Activated CD8-positive, alpha-beta memory T cell treated with anti-CD3 and anti-CD28 coated beads for 36 hours (primary cell): ENCODE results near the gene GSAP. TPM values are rescaled to one million over a fixed set of nuclear protein-coding genes. Genes with fewer than 3 reads are reported as not detected.
"Not testable (repeated sequence)": the region's sequence is repeated elsewhere in the genome, so short reads cannot be mapped to it uniquely, and the experiment has no call there.

Experiments used
- CTCF ChIA-PET: fragments of 350-600 bp; sonication (Branson Sonifier 250); formaldehyde crosslinking; loops from one replicate; lab custom pipeline; 2021; ENCODE audit warnings: antibody characterized with exemption; lab: Charles Lee
- POLR2A ChIA-PET: fragments of 350-600 bp; sonication (Branson Sonifier 250); formaldehyde crosslinking; loops from one replicate; lab custom pipeline; 2021; ENCODE audit warnings: antibody characterized with exemption; lab: Charles Lee
- total RNA-seq, 2 experiments: library from RNA; stranded (reverse); gene quantifications; one replicate each; pipeline ENCODE4 v1.2.3, GENCODE V29; 2021

Gene GSAP
- total RNA-seq, 2 experiments from 2014 or later: 0.78 to 1.6 TPM

DNA sequence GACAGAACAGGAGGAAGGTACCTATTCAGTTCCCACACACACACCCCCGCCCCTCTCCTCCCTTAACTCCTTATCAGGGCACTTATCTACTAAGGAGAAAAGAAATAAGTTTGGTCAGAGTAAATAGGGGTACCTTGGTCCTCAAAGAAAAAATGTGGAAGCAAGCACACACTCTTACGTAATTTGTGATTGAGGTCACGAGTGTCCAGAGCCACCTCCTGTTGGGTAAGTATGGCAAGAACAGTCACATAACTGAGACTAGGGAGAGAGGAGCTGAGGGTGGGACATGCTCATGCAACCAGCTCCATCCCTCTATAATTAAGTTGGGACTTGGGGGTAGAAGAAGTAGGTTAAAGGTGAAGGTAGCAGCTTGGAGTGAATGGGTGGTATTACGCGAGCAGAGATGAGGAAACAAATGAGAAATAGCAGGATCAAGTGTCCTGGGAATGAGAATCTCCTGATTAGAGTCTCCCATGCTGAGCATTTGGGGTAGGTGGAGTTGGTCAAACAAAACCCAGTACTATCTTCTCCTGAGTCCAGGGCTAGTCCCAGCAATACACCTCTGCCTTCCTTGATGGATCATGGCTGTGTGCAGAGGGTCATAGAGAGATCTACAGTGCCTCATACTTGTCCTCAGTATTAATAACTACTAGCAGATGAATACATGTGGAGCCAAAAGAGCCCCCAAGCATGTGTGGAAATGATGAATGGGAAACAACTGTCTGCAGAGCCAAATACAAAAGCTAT is 77.1 kb downstream of the GSAP start:
- POLR2A ChIA-PET: no interaction called here
- CTCF ChIA-PET: no interaction called here

DNA sequence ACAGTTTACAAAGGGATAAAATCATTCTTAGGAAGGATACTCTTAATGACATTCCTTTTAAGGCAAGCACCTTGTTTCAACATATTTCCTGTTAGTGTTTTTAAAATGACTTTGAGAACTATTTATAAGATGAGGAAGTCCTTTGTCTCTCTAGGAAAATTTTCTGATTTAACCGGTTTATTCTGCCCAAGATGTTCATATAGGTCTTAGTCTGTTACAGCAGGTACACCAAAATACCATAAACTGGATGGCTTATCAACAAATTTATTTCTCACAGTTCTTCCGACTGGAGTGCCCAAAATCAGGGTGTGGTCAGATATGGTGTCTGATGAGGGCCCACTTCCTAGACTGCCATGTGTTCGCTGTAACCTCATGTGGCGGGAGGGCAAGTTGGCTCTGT is 77.9 kb downstream of the GSAP start:
- ChIA-PET CTCF (no interaction called here), POLR2A (no interaction called here)

DNA sequence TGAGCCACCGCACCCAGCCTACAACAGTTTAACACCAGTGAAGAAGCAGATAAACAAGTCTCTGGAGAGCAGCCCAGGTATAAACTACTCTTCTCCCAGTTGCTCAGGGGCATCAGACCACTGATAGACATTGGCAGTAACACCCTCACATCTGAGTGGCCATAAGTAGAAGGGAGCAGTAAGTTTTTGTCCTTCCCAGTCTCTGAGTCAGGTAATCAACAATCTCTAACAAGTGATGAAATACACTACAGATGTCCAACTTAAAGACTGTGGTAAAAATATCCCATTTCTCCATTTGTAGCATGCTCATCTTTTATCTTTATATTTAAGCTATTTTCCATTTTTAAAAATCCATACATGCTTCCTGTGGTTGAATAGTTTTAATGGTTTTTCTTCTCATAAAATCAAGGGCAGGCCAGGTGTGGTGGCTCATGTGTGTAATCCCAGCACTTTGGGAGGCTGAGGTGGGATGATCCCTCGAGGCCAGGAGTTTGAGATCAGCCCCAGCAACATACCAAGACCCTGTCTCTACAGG is 78.6 kb downstream of the GSAP start:
- POLR2A ChIA-PET: no interaction called here
- CTCF ChIA-PET: interaction anchor here (0.6 kb wide), 1 partner anchor 1651 kb away, joined by 5 read pairs; no protein-coding TSS in a partner anchor

DNA sequence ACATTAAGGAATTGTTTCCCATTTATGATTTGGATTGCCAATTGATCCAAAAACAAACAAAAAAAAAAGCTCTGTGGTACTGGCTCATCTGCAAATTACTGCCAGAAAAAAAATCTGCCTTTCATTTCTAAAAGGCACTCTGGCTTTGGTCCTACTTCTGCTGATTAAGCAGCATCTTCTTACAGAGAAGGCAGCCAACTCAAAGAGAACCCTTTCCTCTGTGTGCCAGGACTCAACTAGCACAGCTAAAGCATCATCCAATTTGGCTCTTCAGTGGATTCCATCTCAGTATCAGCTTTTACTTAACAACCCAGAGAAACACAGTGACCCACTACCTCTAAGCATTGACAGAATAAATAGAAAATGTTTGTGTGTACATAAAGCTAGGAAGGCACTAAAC is 80.6 kb downstream of the GSAP start:
- CTCF ChIA-PET: no interaction called here
- POLR2A ChIA-PET: no interaction called here

DNA sequence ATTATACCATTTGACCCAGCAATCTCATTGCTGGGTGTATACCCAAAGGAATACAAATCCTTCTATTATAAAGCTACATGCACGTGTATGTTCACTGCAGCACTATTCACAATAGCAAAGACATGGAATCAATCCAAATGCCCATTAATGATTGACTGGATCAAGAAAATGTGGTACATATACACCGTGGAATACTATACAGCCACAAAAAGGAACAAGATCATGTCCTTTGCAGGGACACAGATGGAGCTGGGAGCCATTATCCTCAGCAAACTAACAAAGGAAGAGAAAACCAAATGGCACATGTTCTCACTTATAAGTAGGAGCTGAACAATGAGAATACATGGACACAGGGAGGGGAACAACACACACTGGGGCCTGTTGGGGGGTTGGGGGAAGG is 82.1 kb downstream of the GSAP start:
- POLR2A ChIA-PET: not testable (repeated sequence)

DNA sequence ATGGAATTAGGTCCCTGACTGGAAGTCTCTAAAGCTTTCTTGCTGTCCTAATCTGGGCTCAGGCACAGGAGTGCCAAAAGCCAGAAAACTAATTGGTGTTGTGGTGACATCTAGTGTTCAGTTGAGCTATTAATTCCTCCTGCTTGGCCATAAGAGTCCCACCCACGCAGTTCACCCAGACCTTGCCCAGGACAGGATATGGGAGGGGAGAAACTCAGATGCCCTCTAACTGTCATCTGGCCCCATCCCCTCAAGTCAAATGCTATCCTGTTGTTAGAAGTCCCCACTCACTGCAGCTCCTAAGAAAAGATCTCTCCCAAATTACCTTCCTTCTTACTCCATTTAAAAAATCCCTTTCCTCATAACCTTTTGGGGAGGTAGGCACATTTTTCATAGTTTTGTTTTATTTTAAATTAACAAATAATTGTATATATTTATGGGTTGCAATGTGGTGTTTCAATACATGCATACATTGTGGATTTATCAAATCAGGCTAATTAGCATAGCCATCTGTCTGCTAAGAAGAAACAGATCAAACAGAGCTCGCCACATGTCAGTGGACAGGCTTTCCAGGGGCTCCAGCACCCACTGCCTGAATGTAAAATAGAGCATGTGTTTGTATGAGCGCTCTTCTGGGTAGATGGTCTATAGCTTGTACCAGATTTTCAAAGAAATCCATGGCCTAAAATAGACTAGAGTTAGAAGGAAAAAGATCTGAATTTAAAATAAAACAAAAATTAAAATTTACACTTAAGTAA is 84.0 kb downstream of the GSAP start:
- ChIA-PET POLR2A (no interaction called here), CTCF (interaction anchor here (0.5 to 1.6 kb wide), 12 partner anchors 11 to 1384 kb away, joined by 3 to 16 read pairs (median 4); no protein-coding TSS in a partner anchor)

More for the DNA sequence above, 82.1 kb downstream of the GSAP start:
- CTCF ChIA-PET: not testable (repeated sequence)

DNA sequence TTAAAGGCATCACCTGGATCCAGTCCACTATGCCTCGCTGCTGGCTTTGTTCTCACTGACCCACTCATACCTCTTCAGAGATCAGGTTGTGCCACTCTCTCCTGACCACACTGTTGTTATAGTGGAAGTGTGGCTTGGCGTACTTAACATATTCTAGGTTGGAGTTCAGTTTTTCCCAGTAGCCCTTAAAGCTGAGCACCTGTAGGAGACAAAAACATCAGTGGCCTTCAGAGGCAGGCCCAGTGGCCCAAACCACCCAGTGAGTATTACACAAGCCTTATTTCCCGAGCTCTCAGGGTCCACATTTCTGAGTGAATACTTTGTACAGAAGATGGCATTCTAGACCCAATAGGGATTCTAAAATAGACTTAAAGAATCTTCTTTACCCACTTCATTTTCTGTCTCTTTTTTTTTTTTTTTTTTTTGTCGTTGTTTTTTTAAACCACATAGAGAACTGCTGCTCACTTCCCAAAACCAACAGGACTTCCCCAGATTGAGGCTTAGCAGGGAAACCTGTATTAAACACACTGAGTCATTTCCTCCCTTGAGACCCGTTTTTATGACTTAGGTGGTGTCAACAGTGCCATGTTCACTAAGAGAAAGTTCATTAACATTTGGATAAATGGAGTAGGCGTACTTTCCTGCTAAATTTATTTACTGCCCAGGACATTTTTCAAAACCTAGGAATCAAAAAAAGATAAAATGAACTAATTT is 85.8 kb downstream of the GSAP start:
- POLR2A ChIA-PET: no interaction called here

DNA sequence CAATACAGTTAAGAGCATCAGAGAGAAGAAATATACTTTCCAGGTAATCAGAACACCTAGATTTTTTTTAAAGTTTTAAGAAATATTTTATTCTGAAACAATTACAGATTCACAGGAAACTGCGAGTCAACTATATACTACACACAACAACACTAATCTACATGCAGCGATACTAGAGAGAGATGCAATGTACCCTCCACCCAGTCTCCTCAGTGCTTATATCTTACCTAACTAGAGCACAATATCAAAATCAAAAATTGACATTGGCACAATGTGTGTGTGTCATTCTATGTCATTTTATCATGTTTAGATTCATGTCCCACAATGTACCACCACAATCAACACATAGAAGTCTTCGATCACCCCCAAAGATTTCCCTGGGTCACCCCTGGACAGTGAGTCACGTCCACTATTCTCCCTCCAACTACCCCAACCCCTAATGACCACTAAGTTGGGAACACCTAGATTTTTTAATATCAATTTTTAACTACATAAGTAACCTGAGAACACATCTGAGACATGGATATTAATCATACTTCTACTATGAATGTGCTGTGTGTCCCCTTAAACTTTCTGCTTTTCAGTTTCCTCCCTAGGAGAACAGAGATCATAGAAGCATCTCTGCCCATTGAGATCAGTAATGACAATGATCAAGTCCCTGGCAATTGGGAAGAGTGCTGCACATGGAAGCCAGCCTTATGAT is 86.5 kb downstream of the GSAP start:
- CTCF ChIA-PET: interaction anchor here (0.6 to 1.6 kb wide), 2 partner anchors 83 to 145 kb away, joined by 3 to 4 read pairs; no protein-coding TSS in a partner anchor
- POLR2A ChIA-PET: no interaction called here

More for the DNA sequence above, 85.8 kb downstream of the GSAP start:
- CTCF ChIA-PET: no interaction called here

DNA sequence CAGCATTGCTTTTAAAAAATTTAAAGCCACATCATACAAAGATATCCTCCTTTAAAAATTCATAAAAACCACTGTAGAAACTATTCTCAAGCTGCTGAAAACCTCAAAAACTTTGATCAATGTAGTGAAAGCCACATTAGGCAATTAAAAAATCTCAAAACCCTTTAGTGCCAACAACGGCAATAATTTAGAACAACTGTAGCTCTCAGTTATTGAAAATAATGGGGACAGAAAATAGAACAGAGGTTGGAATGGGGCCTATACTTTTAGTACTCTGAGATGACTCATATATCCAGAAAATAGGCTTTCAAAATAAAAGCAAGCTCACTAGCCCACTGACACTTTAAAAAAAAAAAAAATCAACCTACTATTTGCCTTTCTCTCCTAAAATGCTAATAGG is 87.5 kb downstream of the GSAP start:
- POLR2A ChIA-PET: no interaction called here
- CTCF ChIA-PET: interaction anchor here (0.6 to 1.6 kb wide), 2 partner anchors 82 to 146 kb away, joined by 3 to 4 read pairs; no protein-coding TSS in a partner anchor

DNA sequence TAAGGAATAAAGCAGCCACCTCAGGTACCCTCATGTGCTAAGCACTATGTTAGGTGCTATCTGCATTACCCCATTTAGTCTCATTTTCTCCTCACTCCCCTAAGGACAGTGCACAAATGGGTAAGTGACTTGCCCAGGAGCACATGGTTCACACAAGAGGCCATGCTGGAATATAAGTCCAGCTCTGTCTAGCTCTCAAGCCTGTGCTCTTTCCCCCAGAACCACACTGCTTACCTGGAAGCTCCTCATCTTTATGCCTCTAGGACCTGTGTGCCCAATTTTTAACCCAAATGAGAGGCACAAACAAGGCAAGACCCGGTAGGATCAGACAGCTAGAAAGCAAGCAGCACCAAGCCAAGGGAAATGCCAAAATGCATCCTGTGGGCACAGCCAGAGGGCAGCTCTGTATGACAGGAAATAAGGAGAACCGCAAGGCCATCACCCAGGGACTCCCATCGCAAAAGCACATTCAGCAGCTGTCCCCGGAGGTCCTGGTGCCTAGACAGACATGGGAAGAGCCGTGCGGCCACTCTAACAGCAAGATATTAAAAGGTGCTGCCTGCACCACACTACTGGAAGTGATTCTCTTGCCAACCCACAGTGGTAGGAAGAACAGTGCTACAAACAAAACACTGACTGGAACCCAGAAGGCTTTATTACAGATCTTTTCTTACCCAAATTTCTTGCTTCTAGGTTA is 88.1 kb downstream of the GSAP start:
- ChIA-PET CTCF (interaction anchor here (0.7 to 1.6 kb wide), 3 partner anchors 61 to 206 kb away, joined by 3 read pairs; no protein-coding TSS in a partner anchor), POLR2A (interaction anchor here (0.5 kb wide), 1 partner anchor 102 kb away, joined by 3 read pairs; no protein-coding TSS in a partner anchor)

DNA sequence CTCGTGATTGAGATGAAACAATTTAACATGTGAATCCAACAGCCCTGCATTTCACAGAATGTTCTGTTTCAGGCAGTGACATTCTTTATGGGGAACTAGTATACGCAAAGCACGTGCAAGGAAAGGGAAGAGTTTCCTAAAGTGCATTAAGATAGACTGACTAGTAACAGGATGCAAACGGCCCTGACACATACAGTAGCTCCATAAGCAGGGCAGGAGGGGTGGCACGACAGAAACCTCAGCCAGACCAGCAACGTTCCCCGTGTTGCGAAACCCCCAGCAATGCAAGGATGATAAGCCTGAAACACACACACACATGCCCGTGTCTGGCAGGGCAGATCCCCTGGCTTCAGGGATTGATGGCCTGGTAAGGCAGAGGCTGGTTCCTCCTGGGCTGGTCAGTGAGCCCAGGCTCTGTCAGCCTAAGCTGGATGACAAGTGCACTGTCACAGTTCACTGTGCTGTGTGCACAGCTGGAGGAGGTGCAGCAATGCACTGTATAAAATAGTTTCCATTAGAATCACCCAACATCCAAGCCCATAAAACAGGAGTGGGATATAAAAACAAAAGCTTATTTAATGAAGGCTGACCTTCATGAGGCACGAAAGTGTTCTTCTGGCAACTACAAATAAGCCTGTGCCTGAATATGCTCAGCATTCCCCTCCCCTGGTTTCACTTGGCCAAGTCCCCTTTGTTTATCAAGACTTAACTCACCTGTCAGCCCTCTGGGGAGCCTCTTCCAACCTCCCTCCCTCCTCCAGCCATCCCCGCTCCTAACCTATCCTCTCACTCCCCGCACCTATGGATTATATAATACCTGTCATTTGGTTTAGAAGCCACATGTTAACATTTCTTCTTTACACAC is 88.8 kb downstream of the GSAP start:
- ChIA-PET CTCF (interaction anchor here (0.7 to 1.6 kb wide), 3 partner anchors 60 to 205 kb away, joined by 3 read pairs; no protein-coding TSS in a partner anchor), POLR2A (interaction anchor here (0.5 kb wide), 1 partner anchor 101 kb away, joined by 3 read pairs; no protein-coding TSS in a partner anchor)

DNA sequence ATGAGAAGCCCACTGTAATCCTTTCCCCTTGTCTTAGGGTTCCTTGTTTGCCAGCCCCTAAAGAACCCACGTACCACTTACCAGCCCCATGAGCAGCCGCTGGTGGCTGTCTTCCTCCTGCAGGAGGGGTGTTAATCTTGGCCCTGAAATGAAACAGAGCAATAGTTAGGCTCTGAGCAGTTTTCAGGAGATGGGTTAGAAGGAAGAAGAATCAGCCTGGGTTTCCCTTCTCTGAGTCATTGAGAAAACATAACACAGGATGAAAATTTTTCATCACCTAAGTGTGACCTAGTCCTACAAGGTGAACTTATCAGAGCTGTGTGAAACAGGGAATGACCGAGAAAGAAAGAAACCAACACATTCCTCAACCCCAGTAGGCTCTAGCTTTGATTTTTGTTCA is 90.0 kb downstream of the GSAP start:
- ChIA-PET CTCF (no interaction called here), POLR2A (no interaction called here)

DNA sequence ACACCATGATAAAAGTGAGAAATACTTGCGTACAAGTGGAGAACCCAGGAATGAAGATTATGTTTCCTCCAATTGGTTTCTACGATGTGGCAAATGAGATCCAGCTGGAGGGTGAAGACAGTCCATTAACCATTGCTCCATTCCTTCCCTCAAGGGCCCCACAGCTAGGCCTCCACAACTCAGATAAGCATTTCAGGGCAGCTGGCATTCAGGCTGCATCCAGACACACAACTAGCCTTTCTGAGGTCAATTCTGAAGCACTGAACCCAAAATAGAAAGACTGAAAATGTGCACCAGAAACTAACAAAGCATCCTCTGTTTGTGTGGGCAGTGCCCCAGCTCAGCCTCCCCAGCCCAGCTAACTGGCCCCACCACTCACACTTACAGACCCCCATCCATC is 94.8 kb downstream of the GSAP start:
- ChIA-PET POLR2A (no interaction called here), CTCF (interaction anchor here (1.5 kb wide), 1 partner anchor 10 kb away, joined by 3 read pairs; no protein-coding TSS in a partner anchor)

DNA sequence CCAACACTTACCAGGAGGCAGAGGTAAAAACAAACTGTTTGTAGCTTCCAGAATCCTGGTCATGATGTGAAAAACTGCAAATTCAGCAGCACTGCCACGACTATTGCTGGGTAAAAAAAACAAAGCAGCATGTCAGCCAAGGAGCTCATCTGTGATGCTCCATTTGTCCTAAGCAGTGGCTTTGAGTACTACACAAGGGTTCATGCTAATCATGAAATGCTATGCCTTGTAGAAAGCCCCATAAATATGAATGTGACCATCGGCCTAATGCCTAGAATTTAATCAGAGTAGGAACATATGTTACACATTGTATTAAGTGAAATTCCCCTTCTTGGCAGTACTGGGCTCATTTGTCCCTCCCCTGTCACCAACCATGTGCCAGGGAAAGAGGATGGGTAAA is 95.4 kb downstream of the GSAP start:
- ChIA-PET CTCF (interaction anchor here (1.5 kb wide), 1 partner anchor 11 kb away, joined by 3 read pairs; no protein-coding TSS in a partner anchor), POLR2A (no interaction called here)

DNA sequence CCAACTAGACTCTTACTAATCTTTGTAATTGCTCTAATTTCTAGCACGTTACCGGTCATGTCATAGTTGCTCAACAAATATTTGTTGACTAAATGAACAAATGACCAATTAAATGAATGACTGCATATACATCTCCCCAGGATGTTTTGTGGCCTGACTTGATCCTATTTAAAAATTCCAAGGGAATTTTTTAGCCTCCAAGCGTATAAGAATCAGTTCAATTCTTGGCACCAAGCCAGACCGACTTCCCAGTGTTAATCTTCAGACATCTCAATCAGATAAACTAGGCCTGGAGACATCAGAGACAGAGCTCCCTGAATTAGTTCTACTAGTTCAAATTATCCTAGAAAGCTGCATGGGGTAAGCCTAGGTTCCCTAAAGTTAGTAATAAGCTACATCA is 96.0 kb downstream of the GSAP start:
- ChIA-PET CTCF (interaction anchor here (0.8 kb wide), 1 partner anchor 12 kb away, joined by 4 read pairs; no protein-coding TSS in a partner anchor), POLR2A (no interaction called here)

DNA sequence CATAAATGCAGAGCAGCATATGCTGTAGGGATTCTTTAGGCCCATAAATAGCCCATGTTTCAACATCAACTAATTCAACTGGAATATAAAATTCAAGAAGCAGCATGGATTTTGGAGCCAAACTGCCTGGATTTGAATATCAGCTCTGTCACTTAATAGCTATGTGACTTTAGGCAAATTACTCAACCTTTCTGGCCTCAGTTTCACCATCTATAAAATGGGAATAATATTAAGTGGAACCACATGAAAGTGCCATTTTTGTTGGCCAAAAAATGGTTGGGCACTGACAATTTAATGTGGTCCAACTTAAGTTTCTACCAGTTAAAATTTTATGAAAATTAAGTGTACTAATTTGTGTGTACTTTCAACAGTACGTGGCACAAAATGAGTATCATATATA is 98.1 kb downstream of the GSAP start:
- ChIA-PET CTCF (no interaction called here), POLR2A (no interaction called here)
